Natural killer cell (primary cell): Measurements from ENCODE around the gene SMAD2. TPM values are rescaled to one million over a fixed set of nuclear protein-coding genes. Genes with fewer than 3 reads are reported as not detected.
A peak's percentile ranks its signal among the peaks of the same experiment; 100 is the strongest.

Experiments used
- ATAC-seq, 3 donors: fragments of 150-1000 bp in 2 of 3; fragments of 200-7000 bp in 1 of 3; cut with Tn5 transposase; 1 replicate in 1 of 3; 2 replicates in 2 of 3; pipeline ENCODE4 v1.10.0; 2021; ENCODE audit warnings: mild to moderate bottlenecking in 2 of 3, moderate library complexity in 2 of 3
- DNase-seq, 2 donors: peaks; one replicate each; pipeline versions ENCODE4 v3.0.0 to v3.0.0-alpha.2; 2013 to 2021; ENCODE audit warnings: mixed read lengths in 1 of 2
- H3K27ac ChIP-seq: one replicate; pipeline ENCODE4 v1.5.1; 2013; ENCODE audit warnings: mild to moderate bottlenecking, low read length
- H3K27me3 ChIP-seq: one replicate; pipeline ENCODE4 v1.6.1; 2013; ENCODE audit warnings: low read length; ENCODE audit not compliant: control insufficient read depth, insufficient read depth
- H3K36me3 ChIP-seq: one replicate; pipeline ENCODE4 v1.6.1; 2013; ENCODE audit warnings: low read length; ENCODE audit not compliant: control insufficient read depth, insufficient read depth
- H3K4me1 ChIP-seq: one replicate; pipeline ENCODE4 v1.6.1; 2013; ENCODE audit warnings: low read length; ENCODE audit not compliant: control insufficient read depth, insufficient read depth
- H3K4me3 ChIP-seq: one replicate; pipeline ENCODE4 v1.5.1; 2013; ENCODE audit warnings: low read length
- H3K9me3 ChIP-seq: one replicate; pipeline ENCODE4 v1.6.1; 2013; ENCODE audit warnings: low read length; ENCODE audit not compliant: control insufficient read depth, insufficient read depth
- H3K27ac Mint-ChIP-seq, 2 donors: one replicate each; pipeline ENCODE4 v1.8.0; 2022; ENCODE audit warnings: mild to moderate bottlenecking in 2 of 2, mixed read lengths in 2 of 2, moderate library complexity in 1 of 2
- H3K27me3 Mint-ChIP-seq, 2 donors: one replicate each; pipeline ENCODE4 v1.8.0; 2022; ENCODE audit warnings: low read depth in 2 of 2, mixed read lengths in 2 of 2
- H3K36me3 Mint-ChIP-seq: one replicate; pipeline ENCODE4 v1.8.0; 2022; ENCODE audit warnings: mixed read lengths
- H3K4me1 Mint-ChIP-seq, 2 donors: one replicate each; pipeline ENCODE4 v1.8.0; 2022; ENCODE audit warnings: mixed read lengths in 2 of 2
- H3K4me3 Mint-ChIP-seq: one replicate; pipeline ENCODE4 v1.8.0; 2022; ENCODE audit warnings: mild to moderate bottlenecking, moderate library complexity, mixed read lengths
- H3K9me3 Mint-ChIP-seq, 2 donors: one replicate each; pipeline ENCODE4 v1.8.0; 2022; ENCODE audit warnings: mixed read lengths in 2 of 2
- CTCF ChIP-seq: fragments of 200-600 bp; IDR thresholded peaks from one replicate; pipeline ENCODE4 v1.8.0; 2022; ENCODE audit warnings: antibody characterized with exemption
- whole genome bisulfite sequencing: methylation state at CpG from one replicate; pipeline ENCODE4 v1.1.7; 2013; ENCODE audit warnings: missing lambda C conversion rate; ENCODE audit not compliant: insufficient coverage; 5-methylcytosine and 5-hydroxymethylcytosine counted together
- intact Hi-C: fragments of 100-400 bp; cut with micrococcal nuclease; formaldehyde crosslinking; loops from one replicate; pipeline ENCODE4 v1.14.2; 2022
- total RNA-seq, 4 donors: library from RNA; stranded (reverse); fragments of 120-200 nt in 1 of 4; gene quantifications; one replicate each; pipeline versions ENCODE4 v1.2.3 to v1.2.4, GENCODE V29; 2013 to 2022

The SMAD2 gene
- total RNA-seq, 3 donors from 2014 or later (not counting 1 experiment from before 2014, with no cell fraction given) = 138 to 160 (median 148) TPM

- Histone ChIP-seq H3K27me3 (no peaks in the 10 kb centered on the region), H3K36me3 (peaks cover 14% of the 10 kb centered on the region), H3K27ac (no peak overlapping the region), H3K4me1 (peaks cover 3% of the 10 kb centered on the region), H3K9me3 (no peaks in the 10 kb centered on the region), H3K4me3 (no peak overlapping the region)
- Mint-ChIP-seq H3K27me3 (no peaks in the 10 kb centered on the region), H3K36me3 (no peaks in the 10 kb centered on the region), H3K27ac (peak overlapping the region; percentile 51 to 71), H3K4me1 (peaks cover 51 to 54% of the 10 kb centered on the region in 2 donors), H3K4me3 (no peak overlapping the region), H3K9me3 (no peaks in the 10 kb centered on the region)
- no peak for TF ChIP-seq CTCF
- intact Hi-C loops = no loop called here
- ATAC-seq = peak in 1 of 3 donors; percentile 31
- DNase-seq = no peak
- no CpG with 5 or more reads among the region's 1 CpG for WGBS
Measured at GRCh38 chr18:47870605-47871004, 59.9 kb downstream of the SMAD2 start.

GRCh38 chr18:47868744-47869143, 61.7 kb downstream of the SMAD2 start:
- no peaks in the 10 kb centered on the region for H3K27me3 Mint-ChIP-seq
- H3K9me3 Mint-ChIP-seq = no peaks in the 10 kb centered on the region
- 91% methylated on average over 3 of the region's 3 CpGs for WGBS
- H3K27ac ChIP-seq = no peak overlapping the region
- ATAC-seq = no peak
- H3K4me3 Mint-ChIP-seq = no peak overlapping the region
- H3K4me3 ChIP-seq = no peak overlapping the region
- H3K4me1 Mint-ChIP-seq = peaks cover 40 to 42% of the 10 kb centered on the region in 2 donors
- H3K27me3 ChIP-seq = no peaks in the 10 kb centered on the region
- H3K27ac Mint-ChIP-seq = no peak overlapping the region
- peaks cover 3% of the 10 kb centered on the region for H3K4me1 ChIP-seq
- no peaks in the 10 kb centered on the region for H3K9me3 ChIP-seq
- peaks cover 4% of the 10 kb centered on the region for H3K36me3 Mint-ChIP-seq
- TF ChIP-seq CTCF = no peak
- DNase-seq = no peak
- peaks cover 29% of the 10 kb centered on the region for H3K36me3 ChIP-seq
- intact Hi-C loops = loop anchor here (10.0 kb wide), 1 partner anchor 56 kb away; no protein-coding TSS in a partner anchor

- Mint-ChIP-seq H3K4me3 (no peak overlapping the region), H3K9me3 (no peaks in the 10 kb centered on the region), H3K27ac (no peak overlapping the region), H3K27me3 (no peaks in the 10 kb centered on the region), H3K36me3 (peaks cover 12% of the 10 kb centered on the region), H3K4me1 (peaks cover 25 to 29% of the 10 kb centered on the region in 2 donors)
- Histone ChIP-seq H3K27me3 (no peaks in the 10 kb centered on the region), H3K4me3 (no peak overlapping the region), H3K4me1 (no peaks in the 10 kb centered on the region), H3K36me3 (peaks cover 40% of the 10 kb centered on the region), H3K9me3 (no peaks in the 10 kb centered on the region), H3K27ac (no peak overlapping the region)
- DNase-seq (no peak), ATAC-seq (no peak)
- intact Hi-C loops = loop anchor here (10.0 kb wide), 1 partner anchor 60 kb away; no protein-coding TSS in a partner anchor
- WGBS = 95% methylated on average over 2 of the region's 3 CpGs
- TF ChIP-seq CTCF = no peak
Measured at GRCh38 chr18:47865183-47865582, 65.3 kb downstream of the SMAD2 start.

- TF ChIP-seq CTCF = no peak
- Mint-ChIP-seq H3K4me1 (peaks cover 15 to 22% of the 10 kb centered on the region in 2 donors), H3K4me3 (no peak overlapping the region), H3K36me3 (peaks cover 25% of the 10 kb centered on the region), H3K9me3 (peaks cover 0 to 6% of the 10 kb centered on the region in 2 donors), H3K27ac (peak overlapping the region; percentile 3 to 17), H3K27me3 (no peaks in the 10 kb centered on the region)
- Histone ChIP-seq H3K4me1 (no peaks in the 10 kb centered on the region), H3K27ac (no peak overlapping the region), H3K4me3 (no peak overlapping the region), H3K36me3 (peaks cover 52% of the 10 kb centered on the region), H3K9me3 (no peaks in the 10 kb centered on the region), H3K27me3 (no peaks in the 10 kb centered on the region)
- intact Hi-C loops = loop anchor here (10.0 kb wide), 1 partner anchor 62 kb away; no protein-coding TSS in a partner anchor
- no peak for DNase-seq
- ATAC-seq = no peak
Measured at GRCh38 chr18:47863041-47863440, 67.4 kb downstream of the SMAD2 start.
